Endothelial cell (in vitro differentiated cells): Measurements from ENCODE around the gene ABI3BP. TPM values are rescaled to one million over a fixed set of nuclear protein-coding genes. Genes with fewer than 3 reads are reported as not detected.

Source experiments
- DNase-seq: peaks from one replicate; pipeline ENCODE4 v3.0.0; 2021; ENCODE audit warnings: low spot score
- H3K27ac Mint-ChIP-seq: one replicate; pipeline ENCODE4 v1.8.0; 2021; ENCODE audit warnings: mixed read lengths, inconsistent platforms; ENCODE audit not compliant: unreplicated experiment
- H3K27me3 Mint-ChIP-seq: one replicate; pipeline ENCODE4 v1.8.0; 2021; ENCODE audit warnings: mild to moderate bottlenecking, moderate library complexity, mixed read lengths, inconsistent platforms; ENCODE audit not compliant: unreplicated experiment
- H3K36me3 Mint-ChIP-seq: one replicate; pipeline ENCODE4 v1.8.0; 2021; ENCODE audit warnings: mild to moderate bottlenecking, low read depth, mixed read lengths, inconsistent platforms; ENCODE audit not compliant: unreplicated experiment
- H3K4me1 Mint-ChIP-seq: one replicate; pipeline ENCODE4 v1.8.0; 2021; ENCODE audit warnings: mild to moderate bottlenecking, mixed read lengths, inconsistent platforms; ENCODE audit not compliant: unreplicated experiment
- H3K4me3 Mint-ChIP-seq: one replicate; pipeline ENCODE4 v1.8.0; 2021; ENCODE audit warnings: mild to moderate bottlenecking, mixed read lengths, inconsistent platforms; ENCODE audit not compliant: unreplicated experiment
- H3K9me3 Mint-ChIP-seq: one replicate; pipeline ENCODE4 v1.8.0; 2021; ENCODE audit warnings: mixed read lengths, inconsistent platforms; ENCODE audit not compliant: unreplicated experiment
- CTCF ChIP-seq: fragments of 200-600 bp; sonication (generic); IDR thresholded peaks from one replicate; pipeline ENCODE4 v1.5.0; 2021; ENCODE audit warnings: antibody characterized with exemption; ENCODE audit not compliant: unreplicated experiment
- total RNA-seq: library from RNA; stranded (reverse); fragmentation: NEBNext Ultra II Directional; extraction: Animal tissue kit (Norgen Biotek cat#: 25700); gene quantifications from one replicate; pipeline ENCODE4 v1.2.1, GENCODE V29; 2021; ENCODE audit not compliant: unreplicated experiment

The ABI3BP gene
- total RNA-seq, 1 donor from 2014 or later: 0.26 TPM

GRCh38 chr3:100850156-100850555 is 143.1 kb downstream of the ABI3BP start:
- Mint-ChIP-seq H3K4me1 (no peaks in the 10 kb centered on the region), H3K36me3 (no peaks in the 10 kb centered on the region), H3K27me3 (no peaks in the 10 kb centered on the region), H3K27ac (no peak overlapping the region), H3K4me3 (no peak overlapping the region), H3K9me3 (no peaks in the 10 kb centered on the region)
- DNase-seq: no peak
- TF ChIP-seq CTCF: no peak

- Mint-ChIP-seq H3K9me3 (no peaks in the 10 kb centered on the region), H3K36me3 (no peaks in the 10 kb centered on the region), H3K27me3 (no peaks in the 10 kb centered on the region), H3K27ac (no peak overlapping the region), H3K4me1 (peaks cover 4% of the 10 kb centered on the region), H3K4me3 (no peak overlapping the region)
- no peak for TF ChIP-seq CTCF
- no peak for DNase-seq
Observed at GRCh38 chr3:100844063-100844936, 148.9 kb downstream of the ABI3BP start.

GRCh38 chr3:100838157-100838556 is 155.1 kb downstream of the ABI3BP start:
- Mint-ChIP-seq H3K4me1 (peaks cover 9% of the 10 kb centered on the region), H3K27ac (no peak overlapping the region)
- no peak for DNase-seq

GRCh38 chr3:100836661-100837060 is 156.6 kb downstream of the ABI3BP start:
- Mint-ChIP-seq H3K27me3 (no peaks in the 10 kb centered on the region), H3K4me1 (peaks cover 7% of the 10 kb centered on the region), H3K36me3 (no peaks in the 10 kb centered on the region)

More at GRCh38 chr3:100838157-100838556, 155.1 kb downstream of the ABI3BP start:
- Mint-ChIP-seq H3K27me3 (no peaks in the 10 kb centered on the region), H3K36me3 (no peaks in the 10 kb centered on the region), H3K9me3 (no peaks in the 10 kb centered on the region), H3K4me3 (no peak overlapping the region)
- no peak for TF ChIP-seq CTCF

More at GRCh38 chr3:100836661-100837060, 156.6 kb downstream of the ABI3BP start:
- DNase-seq: no peak
- H3K9me3 Mint-ChIP-seq: no peaks in the 10 kb centered on the region
- no peak for TF ChIP-seq CTCF
- no peak overlapping the region for H3K27ac Mint-ChIP-seq
- H3K4me3 Mint-ChIP-seq: no peak overlapping the region
